Lower lobe of right lung (tissue), 2 donors: Measurements from ENCODE around the gene PPIL1. TPM values are rescaled to one million over a fixed set of nuclear protein-coding genes. Genes with fewer than 3 reads are reported as not detected.

Experiments used
- ATAC-seq, 2 donors: fragments of 200-7000 bp; cut with Tn5 transposase; one replicate each; pipeline ENCODE4 v1.9.1; 2020 to 2022; ENCODE audit warnings: mild to moderate bottlenecking in 2 of 2, moderate library complexity in 2 of 2
- DNase-seq: peaks from one replicate; pipeline ENCODE4 v3.0.0-alpha.2; 2020
- H3K27ac ChIP-seq: fragments of 200-600 bp; one replicate; pipeline ENCODE4 v1.8.0; 2022
- H3K27me3 ChIP-seq: fragments of 200-600 bp; one replicate; pipeline ENCODE4 v1.8.0; 2022; ENCODE audit warnings: low read depth
- H3K36me3 ChIP-seq: fragments of 200-600 bp; one replicate; pipeline ENCODE4 v1.8.0; 2022; ENCODE audit warnings: mild to moderate bottlenecking
- H3K4me1 ChIP-seq: fragments of 200-600 bp; one replicate; pipeline ENCODE4 v1.8.0; 2022
- H3K4me3 ChIP-seq: fragments of 200-600 bp; one replicate; pipeline ENCODE4 v1.8.0; 2022; ENCODE audit warnings: mild to moderate bottlenecking
- H3K9me3 ChIP-seq: fragments of 200-600 bp; one replicate; pipeline ENCODE4 v1.8.0; 2022
- CTCF ChIP-seq: fragments of 200-600 bp; IDR thresholded peaks from one replicate; pipeline ENCODE4 v1.8.0; 2022; ENCODE audit warnings: antibody characterized with exemption, mild to moderate bottlenecking
- intact Hi-C: fragments of 100-400 bp; cut with DNase I; formaldehyde crosslinking; loops from one replicate; pipeline ENCODE4 v1.11.0; 2022
- total RNA-seq: library from RNA; stranded (reverse); fragmentation: NEBNext Ultra II Directional; extraction: Animal tissue kit (Norgen Biotek cat#: 25700); gene quantifications from one replicate; pipeline ENCODE4 v1.2.1, GENCODE V29; 2021
- donor health status: DM: no; HTN: yes; CAD: no; lungs with severe emphysema.

PPIL1 gene
- total RNA-seq, 1 donor from 2014 or later = 14.4 TPM

GRCh38 chr6:36843170-36843569 lies 31.4 kb downstream of the PPIL1 start:
- no peak overlapping the region for H3K4me3 ChIP-seq
- TF ChIP-seq CTCF = no peak
- H3K9me3 ChIP-seq = no peaks in the 10 kb centered on the region
- H3K4me1 ChIP-seq = peaks cover 29% of the 10 kb centered on the region
- H3K36me3 ChIP-seq = no peaks in the 10 kb centered on the region
- H3K27ac ChIP-seq = no peak overlapping the region
- DNase-seq (no peak), ATAC-seq (no peak)
- H3K27me3 ChIP-seq = peaks cover 21% of the 10 kb centered on the region
- intact Hi-C loops = no loop called here

- DNase-seq (no peak), ATAC-seq (no peak)
- H3K4me3 ChIP-seq = no peak overlapping the region
- no peak for TF ChIP-seq CTCF
- no peak overlapping the region for H3K27ac ChIP-seq
- H3K27me3 ChIP-seq = peaks cover 22% of the 10 kb centered on the region
- no peaks in the 10 kb centered on the region for H3K9me3 ChIP-seq
- intact Hi-C loops = no loop called here
- peaks cover 27% of the 10 kb centered on the region for H3K4me1 ChIP-seq
- H3K36me3 ChIP-seq = no peaks in the 10 kb centered on the region
Measured at GRCh38 chr6:36841756-36842155, 32.8 kb downstream of the PPIL1 start.

- H3K4me1 ChIP-seq = peaks cover 27% of the 10 kb centered on the region
- DNase-seq (no peak), ATAC-seq (peak; percentile 18 to 23)
- H3K9me3 ChIP-seq = no peaks in the 10 kb centered on the region
- peaks cover 22% of the 10 kb centered on the region for H3K27me3 ChIP-seq
- intact Hi-C loops = no loop called here
- no peak overlapping the region for H3K27ac ChIP-seq
- H3K4me3 ChIP-seq = peak overlapping the region; percentile 55
- H3K36me3 ChIP-seq = no peaks in the 10 kb centered on the region
- no peak for TF ChIP-seq CTCF
Measured at GRCh38 chr6:36840432-36841403, 33.9 kb downstream of the PPIL1 start.

- H3K27ac ChIP-seq = no peak overlapping the region
- H3K4me1 ChIP-seq = peaks cover 27% of the 10 kb centered on the region
- DNase-seq (peak; percentile 52), ATAC-seq (peak; percentile 64 to 67)
- TF ChIP-seq CTCF = peak; percentile 29
- intact Hi-C loops = no loop called here
- H3K4me3 ChIP-seq = peak overlapping the region; percentile 55
- H3K9me3 ChIP-seq = no peaks in the 10 kb centered on the region
- H3K36me3 ChIP-seq = no peaks in the 10 kb centered on the region
- H3K27me3 ChIP-seq = peaks cover 22% of the 10 kb centered on the region
Measured at GRCh38 chr6:36839749-36840431, 34.7 kb downstream of the PPIL1 start.

GRCh38 chr6:36838896-36839748 lies 35.5 kb downstream of the PPIL1 start, which contains the start of gene CPNE5:
Gene CPNE5 (minus strand): TSS chr6:36839444. CDS start chr6:36839377, 67 bp downstream.
- H3K4me3 ChIP-seq = peak within 1 kb of the TSS; percentile 55

More at GRCh38 chr6:36838896-36839748, 35.5 kb downstream of the PPIL1 start, which contains the start of gene CPNE5:
- TF ChIP-seq CTCF = no peak
- no peak within 1 kb of the TSS for H3K27ac ChIP-seq
- no peak for DNase-seq
- H3K27me3 ChIP-seq = peaks cover 22% of the 10 kb centered on the region
- ATAC-seq = peak in 1 of 2 donors; percentile 32
- peaks cover 27% of the 10 kb centered on the region for H3K4me1 ChIP-seq
- intact Hi-C loops = no loop called here
- H3K36me3 ChIP-seq = no peaks in the 10 kb centered on the region
- H3K9me3 ChIP-seq = no peaks in the 10 kb centered on the region
